K562 (cell line): ENCODE data around the gene ADIPOR2. TPM values are rescaled to one million over a fixed set of nuclear protein-coding genes. Genes with fewer than 3 reads are reported as not detected.

Experiments
- ATAC-seq: fragments of 200-7000 bp; cut with Tn5 transposase; 3 replicates; pipeline ENCODE4 v1.9.1; 2020; ENCODE audit warnings: moderate library complexity
- BruUV-seq: library from RNA; stranded (reverse); fragments of 400-500 nt; replicated peaks from 2 replicates; lab custom pipeline; 2021; lab: Mats Ljungman, UMichigan
- CTCF ChIA-PET: fragments of 300-600 bp; formaldehyde crosslinking; extraction: SDS; loops from one replicate; lab custom pipeline; 2021; ENCODE audit warnings: low intra/inter-chr PET ratio; lab: Yijun Ruan, JAX
- POLR2A ChIA-PET: fragments of 300-600, 350-650 bp; sonication (Branson Sonifier 250); formaldehyde crosslinking; extraction: SDS; loops from one replicate; lab custom pipeline; 2021; ENCODE audit warnings: antibody characterized with exemption, inconsistent platforms; lab: Yijun Ruan, JAX
- DNase-seq, 4 experiments: peaks; one replicate each; pipeline versions ENCODE4 v3.0.0 to v3.0.0-alpha.2; 2011 to 2018; ENCODE audit warnings: low spot score in 3 of 4, mixed read lengths in 3 of 4; ENCODE audit errors: extremely low read depth in 1 of 4
- FAIRE-seq: peaks from 2 replicates; lab custom pipeline; 2011; peaks lifted over from hg19 to GRCh38; lab: Jason Lieb, UNC
- H2AFZ ChIP-seq: 2 replicates; pipeline ENCODE4 v1.6.0; 2011; ENCODE audit warnings: low read depth, low read length, control low read depth, inconsistent platforms
- H3K27ac ChIP-seq: fragments of 200-600 bp; 3 replicates; pipeline ENCODE4 v1.8.0; 2011; ENCODE audit warnings: low read depth, mild to moderate bottlenecking, control low read depth, inconsistent platforms, low read length, moderate library complexity, mixed read lengths; ENCODE audit errors: extremely low read depth
- H3K27me3 ChIP-seq, 2 experiments: fragments of 300-600 bp in 1 of 2; 2 replicates in 1 of 2; 3 replicates in 1 of 2; pipeline versions ENCODE4 v1.6.0 to v1.8.0; 2011; ENCODE audit warnings: inconsistent platforms in 2 of 2, low read length in 2 of 2, mild to moderate bottlenecking in 1 of 2, mixed read lengths in 1 of 2, moderate library complexity in 1 of 2; ENCODE audit not compliant: control insufficient read depth in 2 of 2, insufficient read depth in 2 of 2
- H3K36me3 ChIP-seq: fragments of 300-600 bp; 3 replicates; pipeline ENCODE4 v1.8.0; 2011; ENCODE audit warnings: mild to moderate bottlenecking, low read length, inconsistent platforms; ENCODE audit not compliant: control insufficient read depth, insufficient read depth
- H3K4me1 ChIP-seq, 2 experiments: fragments of 200-600 bp in 1 of 2; replicated peaks in 1 of 2; 2 replicates in 1 of 2; 3 replicates in 1 of 2; pipeline versions ENCODE4 v1.5.1 to v1.8.0; 2011; ENCODE audit warnings: inconsistent platforms in 2 of 2, low read length in 2 of 2, mild to moderate bottlenecking in 1 of 2, mixed read lengths in 1 of 2, moderate library complexity in 1 of 2; ENCODE audit not compliant: control insufficient read depth in 2 of 2, insufficient read depth in 2 of 2
- H3K4me2 ChIP-seq: 2 replicates; pipeline ENCODE4 v1.6.1; 2011; ENCODE audit warnings: low read length, control low read depth, inconsistent platforms, mixed read lengths; ENCODE audit not compliant: insufficient read depth
- H3K4me3 ChIP-seq: fragments of 200-600 bp; sonication (generic), shearing (Covaris generic); 2 replicates; pipeline ENCODE4 v1.5.1; 2016; ENCODE audit warnings: control low read depth, inconsistent platforms
- H3K79me2 ChIP-seq: fragments of 200-600 bp; 3 replicates; pipeline ENCODE4 v1.8.0; 2011; ENCODE audit warnings: low read length, inconsistent platforms; ENCODE audit not compliant: control insufficient read depth, insufficient read depth
- H3K9ac ChIP-seq, 2 experiments: 2 replicates each; pipeline versions ENCODE4 v1.6.0 to v1.6.1; 2011; ENCODE audit warnings: low read depth in 2 of 2, low read length in 2 of 2, control low read depth in 1 of 2, inconsistent platforms in 1 of 2, mild to moderate bottlenecking in 1 of 2, mixed read lengths in 1 of 2; ENCODE audit not compliant: insufficient read depth in 1 of 2
- H3K9me1 ChIP-seq: one replicate; pipeline ENCODE4 v1.6.0; 2011; ENCODE audit warnings: inconsistent platforms, mild to moderate bottlenecking, low read length, moderate library complexity; ENCODE audit not compliant: control insufficient read depth, insufficient read depth
- H3K9me3 ChIP-seq: replicated peaks from 2 replicates; pipeline ENCODE4 v1.5.1; 2011; ENCODE audit warnings: low read depth, low read length, inconsistent platforms; ENCODE audit not compliant: control insufficient read depth, insufficient read depth
- H4K20me1 ChIP-seq: replicated peaks from 2 replicates; pipeline ENCODE4 v1.6.1; 2011; ENCODE audit warnings: low read length, inconsistent platforms, mixed read lengths; ENCODE audit not compliant: control insufficient read depth, insufficient read depth
- FOSL1 ChIP-seq: fragments of 200-800 bp; sonication (Bioruptor generic); conservative IDR thresholded peaks from 2 replicates; pipeline ENCODE4 v1.6.1; 2016; ENCODE audit warnings: missing genetic modification characterization, missing compliant biosample characterization
- WGBS: fragments of 100-300 bp; shearing (Covaris generic); methylation state at CpG from one replicate; pipeline ENCODE4 v1.1.6; 2016; ENCODE audit warnings: low coverage, mixed read lengths; ENCODE audit not compliant: insufficient coverage; ENCODE audit errors: missing lambda C conversion rate; 5-methylcytosine and 5-hydroxymethylcytosine counted together
- in situ Hi-C: fragments of 300-500 bp; cut with MboI; formaldehyde crosslinking; loops from 4 replicates; pipeline ENCODE4 v1.15.0; 2018; ENCODE audit warnings: inconsistent platforms, mixed read lengths
- intact Hi-C: fragments of 100-400 bp; cut with micrococcal nuclease; formaldehyde crosslinking; loops from 2 replicates; pipeline ENCODE4 v1.14.2; 2022
- polyA plus RNA-seq, 8 experiments: library from polyadenylated mRNA; depleted of rRNA in 4 of 8; stranded (reverse) in 5 of 8; unstranded in 3 of 8; fragments of >200 nt; fragmentation: Nextera tagmentation in 2 of 8; fragmentation: Illumina TruSeq in 1 of 8; extraction: Ambion mirVana in 2 of 8; extraction: Trizol in 1 of 8; gene quantifications; 2 replicates each; pipeline versions ENCODE4 v1.2.1 to v1.2.3, GENCODE V29; 2011 to 2014; ENCODE audit warnings: inconsistent platforms in 1 of 8, missing spikeins in 1 of 8
- total RNA-seq, 7 experiments: library from RNA; depleted of rRNA in 6 of 7; stranded (reverse); fragments of >200 nt in 6 of 7; fragmentation: Illumina TruSeq in 2 of 7; extraction: Trizol in 2 of 7; gene quantifications; 2 replicates each; pipeline versions ENCODE4 v1.2.1 to v1.2.3, GENCODE V29; 2011 to 2021; ENCODE audit warnings: low replicate concordance in 1 of 7
- TF ChIP-seq, protein P1 (sequence below): sonication (generic); formaldehyde crosslinking; IDR thresholded peaks from 2 replicates; pipeline ENCODE4 v1.8.1; 2023; ENCODE audit warnings: mild to moderate bottlenecking, missing genetic modification reagents

The ADIPOR2 gene
- total and polyA plus RNA-seq, 9 of the 15 experiments (the other 6 are each of a cell fraction or from before 2014, with no cell fraction given) = 10.9 to 63.5 (median 46.0) TPM

DNA sequence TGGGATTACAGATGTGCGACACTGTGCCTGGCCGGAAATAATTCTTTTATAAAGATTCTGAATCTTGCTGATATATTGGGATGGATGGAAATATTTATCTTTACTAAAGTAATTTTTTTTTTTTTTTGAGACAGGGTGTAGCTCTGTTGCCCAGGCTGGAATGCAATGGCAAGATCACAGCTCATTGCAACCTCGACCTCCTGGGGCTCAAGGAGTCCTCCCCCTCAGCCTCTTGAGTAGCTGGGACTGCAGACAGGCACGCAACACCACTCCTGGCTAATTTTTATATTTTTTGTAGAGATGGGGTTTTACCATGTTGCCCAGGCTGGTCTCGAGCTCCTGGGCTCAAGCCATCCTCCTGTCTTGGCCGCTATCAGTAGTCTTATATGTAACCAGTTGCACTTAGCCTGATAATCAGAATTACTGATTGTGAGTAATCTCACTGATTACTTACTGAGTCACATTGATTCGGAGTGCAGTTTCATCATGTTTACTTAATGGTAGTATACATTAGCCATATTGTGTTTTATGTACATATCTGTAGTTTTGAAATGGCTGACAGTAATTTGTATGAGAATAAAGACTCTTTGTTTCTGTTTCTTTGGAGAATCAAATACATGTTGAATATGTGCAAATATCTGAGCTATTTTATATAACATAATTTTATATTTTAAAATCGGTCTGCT, 79.1 kb downstream of the ADIPOR2 start:
- BruUV-seq = no TSS peak
- ChIA-PET POLR2A (no interaction called here), CTCF (no interaction called here)
- no peaks in the 10 kb centered on the region for H3K4me1 ChIP-seq
- H2AFZ ChIP-seq = no peak overlapping the region
- no peak for DNase-seq
- H3K4me3 ChIP-seq = no peak overlapping the region
- intact Hi-C loops (no loop called here), in situ Hi-C loops (no loop called here)
- peaks cover 46% of the 10 kb centered on the region for H3K36me3 ChIP-seq
- no peak for FAIRE-seq
- H3K9me3 ChIP-seq = no peaks in the 10 kb centered on the region
- no peaks in the 10 kb centered on the region for H3K9me1 ChIP-seq
- no peak overlapping the region for H3K4me2 ChIP-seq
- H3K27ac ChIP-seq = no peak overlapping the region
- H3K79me2 ChIP-seq = peaks cover 79% of the 10 kb centered on the region
- peaks cover 4% of the 10 kb centered on the region; the same call in 1 of the 2 replicates for H4K20me1 ChIP-seq
- no peak for ATAC-seq
- 81% methylated on average over 8 of the region's 8 CpGs for WGBS
- H3K27me3 ChIP-seq = no peaks in the 10 kb centered on the region
- TF ChIP-seq, protein P1, sequence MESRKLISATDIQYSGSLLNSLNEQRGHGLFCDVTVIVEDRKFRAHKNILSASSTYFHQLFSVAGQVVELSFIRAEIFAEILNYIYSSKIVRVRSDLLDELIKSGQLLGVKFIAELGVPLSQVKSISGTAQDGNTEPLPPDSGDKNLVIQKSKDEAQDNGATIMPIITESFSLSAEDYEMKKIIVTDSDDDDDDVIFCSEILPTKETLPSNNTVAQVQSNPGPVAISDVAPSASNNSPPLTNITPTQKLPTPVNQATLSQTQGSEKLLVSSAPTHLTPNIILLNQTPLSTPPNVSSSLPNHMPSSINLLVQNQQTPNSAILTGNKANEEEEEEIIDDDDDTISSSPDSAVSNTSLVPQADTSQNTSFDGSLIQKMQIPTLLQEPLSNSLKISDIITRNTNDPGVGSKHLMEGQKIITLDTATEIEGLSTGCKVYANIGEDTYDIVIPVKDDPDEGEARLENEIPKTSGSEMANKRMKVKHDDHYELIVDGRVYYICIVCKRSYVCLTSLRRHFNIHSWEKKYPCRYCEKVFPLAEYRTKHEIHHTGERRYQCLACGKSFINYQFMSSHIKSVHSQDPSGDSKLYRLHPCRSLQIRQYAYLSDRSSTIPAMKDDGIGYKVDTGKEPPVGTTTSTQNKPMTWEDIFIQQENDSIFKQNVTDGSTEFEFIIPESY (CRISPR knock-in tag) = no peak
- 0 out of 2 replicates have a peak, but pooled peaks have one; percentile 30 for TF ChIP-seq FOSL1 (tag)
- H3K9ac ChIP-seq = no peak overlapping the region
